ENCODE measurements around the gene OR8G1. TPM values are rescaled to one million over a fixed set of nuclear protein-coding genes. Genes with fewer than 3 reads are reported as not detected.
"Not testable (repeated sequence)": the region's sequence is repeated elsewhere in the genome, so short reads cannot be mapped to it uniquely, and the experiment has no call there.

OR8G1 gene
- total and polyA plus RNA-seq, 11 donors: not detected

GRCh38 chr11:124238512-124238911 is 2.4 kb upstream of the OR8G1 start:
- Histone ChIP-seq H3K27me3 (no peaks in the 10 kb centered on the region), H3K4me1 (no peaks in the 10 kb centered on the region), H3K27ac (no peak overlapping the region), H3K36me3 (no peaks in the 10 kb centered on the region), H3K9me3 (no peaks in the 10 kb centered on the region), H3K4me3 (no peak overlapping the region)
- intact Hi-C loops (cut with DNase I): no loop called here
- DNase-seq: no peak
- ATAC-seq: no peak
- 49 to 73% (median 61%) methylated on average over 5 of the region's 5 CpGs for WGBS, 4 donors
- TF ChIP-seq POLR2A (IDR thresholded peaks at IDR 0.05): no peak
- TF ChIP-seq, protein P1, sequence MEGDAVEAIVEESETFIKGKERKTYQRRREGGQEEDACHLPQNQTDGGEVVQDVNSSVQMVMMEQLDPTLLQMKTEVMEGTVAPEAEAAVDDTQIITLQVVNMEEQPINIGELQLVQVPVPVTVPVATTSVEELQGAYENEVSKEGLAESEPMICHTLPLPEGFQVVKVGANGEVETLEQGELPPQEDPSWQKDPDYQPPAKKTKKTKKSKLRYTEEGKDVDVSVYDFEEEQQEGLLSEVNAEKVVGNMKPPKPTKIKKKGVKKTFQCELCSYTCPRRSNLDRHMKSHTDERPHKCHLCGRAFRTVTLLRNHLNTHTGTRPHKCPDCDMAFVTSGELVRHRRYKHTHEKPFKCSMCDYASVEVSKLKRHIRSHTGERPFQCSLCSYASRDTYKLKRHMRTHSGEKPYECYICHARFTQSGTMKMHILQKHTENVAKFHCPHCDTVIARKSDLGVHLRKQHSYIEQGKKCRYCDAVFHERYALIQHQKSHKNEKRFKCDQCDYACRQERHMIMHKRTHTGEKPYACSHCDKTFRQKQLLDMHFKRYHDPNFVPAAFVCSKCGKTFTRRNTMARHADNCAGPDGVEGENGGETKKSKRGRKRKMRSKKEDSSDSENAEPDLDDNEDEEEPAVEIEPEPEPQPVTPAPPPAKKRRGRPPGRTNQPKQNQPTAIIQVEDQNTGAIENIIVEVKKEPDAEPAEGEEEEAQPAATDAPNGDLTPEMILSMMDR (IDR thresholded peaks at IDR 0.05): no peak

DNA sequence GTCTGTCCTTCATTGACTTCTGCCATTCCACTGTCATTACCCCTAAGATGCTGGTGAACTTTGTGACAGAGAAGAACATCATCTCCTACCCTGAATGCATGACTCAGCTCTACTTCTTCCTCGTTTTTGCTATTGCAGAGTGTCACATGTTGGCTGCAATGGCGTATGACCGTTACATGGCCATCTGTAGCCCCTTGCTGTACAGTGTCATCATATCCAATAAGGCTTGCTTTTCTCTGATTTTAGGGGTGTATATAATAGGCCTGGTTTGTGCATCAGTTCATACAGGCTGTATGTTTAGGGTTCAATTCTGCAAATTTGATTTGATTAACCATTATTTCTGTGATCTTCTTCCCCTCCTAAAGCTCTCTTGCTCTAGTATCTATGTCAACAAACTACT is 9.0 kb downstream of the OR8G1 start:
- H3K4me1 ChIP-seq; H3K4me3 ChIP-seq; intact Hi-C loops (cut with DNase I); H3K36me3 ChIP-seq; H3K27me3 ChIP-seq; H3K27ac ChIP-seq; DNase-seq; ATAC-seq; H3K9me3 ChIP-seq: not testable (repeated sequence)
- WGBS, 4 donors: 50 to 72% (median 65%) methylated on average over 3 of the region's 3 CpGs

DNA sequence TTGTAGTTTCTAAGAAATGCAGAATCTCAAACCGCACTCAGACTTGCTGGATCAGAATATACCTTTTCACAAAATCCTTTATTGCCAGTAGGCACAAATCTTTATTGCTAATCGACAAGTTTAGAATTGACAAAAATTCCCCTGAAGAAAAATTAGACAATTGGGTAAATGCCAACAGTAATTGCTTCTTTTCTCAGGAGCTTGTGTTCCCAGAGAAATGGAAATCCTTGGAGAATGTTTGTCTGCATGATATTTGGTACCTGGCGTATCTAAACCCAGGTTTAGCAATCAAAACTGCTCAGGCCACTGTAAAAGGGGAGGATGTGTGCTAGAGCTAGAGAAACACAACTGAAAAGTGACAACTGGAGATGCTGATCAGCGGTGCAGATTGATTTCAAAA is 15.2 kb downstream of the OR8G1 start, which contains the start of gene OR8G5:
Gene OR8G5, plus strand, starts transcription at position 301 of the 400 bp plus-strand sequence. CDS start 8,556 bp downstream, outside the sequence.
- ATAC-seq: no peak
- intact Hi-C loops (cut with DNase I): no loop called here
- Histone ChIP-seq H3K9me3 (no peaks in the 10 kb centered on the region), H3K4me1 (no peaks in the 10 kb centered on the region), H3K27ac (no peak within 1 kb of the TSS), H3K36me3 (no peaks in the 10 kb centered on the region), H3K4me3 (no peak within 1 kb of the TSS), H3K27me3 (peaks cover 0 to 5% (median 0%) of the 10 kb centered on the region in 9 donors)
- no peak for DNase-seq
- 59 to 82% (median 74%) methylated on average over 4 of the region's 4 CpGs for WGBS, 4 donors
- TF ChIP-seq, protein P1 (IDR thresholded peaks at IDR 0.05): no peak
- TF ChIP-seq POLR2A (IDR thresholded peaks at IDR 0.05): no peak

GRCh38 chr11:124265041-124265440 is 24.1 kb downstream of the OR8G1 start:
- DNase-seq; intact Hi-C loops (cut with DNase I); H3K4me1 ChIP-seq; H3K4me3 ChIP-seq; H3K27ac ChIP-seq; H3K36me3 ChIP-seq; ATAC-seq; H3K27me3 ChIP-seq; H3K9me3 ChIP-seq: not testable (repeated sequence)
- WGBS, 4 donors: 67 to 72% (median 70%) methylated on average over 4 of the region's 4 CpGs

DNA sequence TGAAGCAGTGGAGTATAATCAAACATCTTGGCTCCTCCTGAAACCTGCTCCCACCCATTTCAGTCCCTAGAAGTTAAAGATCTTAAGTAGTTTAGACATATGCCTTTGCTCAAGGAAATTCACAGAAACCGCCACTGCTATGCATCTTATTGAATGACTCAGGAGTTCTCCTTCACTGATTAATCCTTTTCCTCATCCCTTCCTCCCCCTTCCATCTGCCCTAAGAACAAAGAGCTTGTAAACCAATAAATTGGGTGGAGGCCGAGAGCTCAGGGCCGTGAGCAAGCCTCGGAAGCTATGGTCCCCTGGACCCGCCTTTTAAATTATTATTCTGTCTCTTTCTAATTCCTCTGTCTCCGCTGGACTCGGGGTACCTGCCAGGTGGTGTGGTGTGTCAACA is 30.0 kb downstream of the OR8G1 start:
- ATAC-seq; DNase-seq; H3K4me1 ChIP-seq; H3K9me3 ChIP-seq; H3K4me3 ChIP-seq; H3K36me3 ChIP-seq; H3K27me3 ChIP-seq; intact Hi-C loops (cut with DNase I); H3K27ac ChIP-seq: not testable (repeated sequence)
- 54 to 71% (median 66%) methylated on average over 7 of the region's 7 CpGs for WGBS, 4 donors

DNA sequence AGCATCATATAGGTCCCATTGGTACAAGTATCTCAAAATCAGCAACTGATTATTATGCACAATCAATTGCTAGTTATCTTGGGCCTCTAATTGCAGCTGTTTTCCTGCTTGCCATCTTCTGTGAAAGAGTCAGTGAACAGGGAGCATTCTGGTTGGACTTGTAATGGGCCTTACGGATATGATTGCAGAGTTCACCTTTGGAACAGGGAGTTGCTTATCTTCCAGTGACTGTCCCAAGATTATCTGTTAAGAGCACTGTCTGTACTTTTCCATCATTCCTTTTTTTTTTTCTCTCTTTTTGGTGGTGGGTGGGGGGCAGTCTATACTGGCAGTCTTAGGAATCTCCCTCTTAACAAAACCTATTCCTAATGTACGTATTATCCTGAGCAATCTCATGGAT is 33.1 kb downstream of the OR8G1 start:
- Histone ChIP-seq H3K27me3 (no peaks in the 10 kb centered on the region), H3K4me3 (no peak overlapping the region), H3K4me1 (no peaks in the 10 kb centered on the region), H3K27ac (no peak overlapping the region), H3K36me3 (no peaks in the 10 kb centered on the region), H3K9me3 (no peaks in the 10 kb centered on the region)
- ATAC-seq: no peak
- WGBS, 4 donors: 81 to 96% (median 84%) methylated on average over 2 of the region's 2 CpGs
- intact Hi-C loops (cut with DNase I): no loop called here
- TF ChIP-seq, protein P1 (IDR thresholded peaks at IDR 0.05): no peak
- TF ChIP-seq POLR2A (IDR thresholded peaks at IDR 0.05): no peak
- no peak for DNase-seq

Data from heart left ventricle (tissue), 16 donors.